GM12878 (cell line): ENCODE results near the gene CLRN3. TPM values are rescaled to one million over a fixed set of nuclear protein-coding genes. Genes with fewer than 3 reads are reported as not detected.

ENCODE experiments used
- ATAC-seq: fragments of 200-7000 bp; cut with Tn5 transposase; 3 replicates; pipeline ENCODE4 v1.9.1; 2020; ENCODE audit warnings: mild to moderate bottlenecking, moderate library complexity
- BruUV-seq: library from RNA; stranded (reverse); fragments of 400-500 nt; replicated peaks from 2 replicates; lab custom pipeline; 2021; lab: Mats Ljungman, UMichigan
- CTCF ChIA-PET: fragments of 300-600 bp; sonication (Branson Sonifier 250); formaldehyde crosslinking; extraction: SDS; loops from one replicate; lab custom pipeline; 2021; ENCODE audit warnings: inconsistent platforms; lab: Yijun Ruan, JAX
- POLR2A ChIA-PET: fragments of 350-600 bp; formaldehyde crosslinking; extraction: SDS; loops from one replicate; lab custom pipeline; 2021; ENCODE audit warnings: inconsistent platforms; lab: Charles Lee
- RAD21 ChIA-PET: fragments of 300-600 bp; sonication (Branson Sonifier 250); formaldehyde crosslinking; loops from one replicate; lab custom pipeline; 2023; ENCODE audit warnings: antibody characterized with exemption; ENCODE audit not compliant: unreplicated experiment; lab: Charles Lee
- SMC1A ChIA-PET: fragments of 300-600 bp; sonication (Branson Sonifier 250); formaldehyde crosslinking; loops from one replicate; lab custom pipeline; 2023; ENCODE audit not compliant: unreplicated experiment, uncharacterized antibody; lab: Charles Lee
- DNase-seq: peaks from one replicate; pipeline ENCODE4 v3.0.0-alpha.2; 2011; ENCODE audit warnings: low read depth, low spot score
- FAIRE-seq: peaks from 3 replicates; lab custom pipeline; 2011; peaks lifted over from hg19 to GRCh38; lab: Jason Lieb, UNC
- H2AFZ ChIP-seq: 2 replicates; pipeline ENCODE4 v1.6.0; 2011; ENCODE audit warnings: low read depth, low read length, control low read depth; ENCODE audit not compliant: control insufficient read depth
- H3K27ac ChIP-seq: 2 replicates; pipeline ENCODE4 v1.5.1; 2011; ENCODE audit warnings: control low read depth; ENCODE audit not compliant: control insufficient read depth, insufficient read depth
- H3K27me3 ChIP-seq, 2 experiments: replicated peaks in 1 of 2; 2 replicates each; pipeline versions ENCODE4 v1.6.0 to v1.6.1; 2011; ENCODE audit warnings: low read length in 1 of 2; ENCODE audit not compliant: control insufficient read depth in 2 of 2, insufficient read depth in 2 of 2
- H3K36me3 ChIP-seq, 2 experiments: 2 replicates each; pipeline ENCODE4 v1.5.1; 2011; ENCODE audit warnings: low read length in 1 of 2; ENCODE audit not compliant: control insufficient read depth in 2 of 2, insufficient read depth in 2 of 2
- H3K4me1 ChIP-seq: 2 replicates; pipeline ENCODE4 v1.6.1; 2011; ENCODE audit warnings: mild to moderate bottlenecking, low read length, moderate library complexity, mixed read lengths; ENCODE audit not compliant: control insufficient read depth, insufficient read depth
- H3K4me2 ChIP-seq: 2 replicates; pipeline ENCODE4 v1.6.0; 2011; ENCODE audit warnings: control low read depth; ENCODE audit not compliant: control insufficient read depth, insufficient read depth
- H3K4me3 ChIP-seq: fragments of 200-600 bp; sonication (generic); 2 replicates; pipeline ENCODE4 v1.5.1; 2016
- H3K79me2 ChIP-seq: 2 replicates; pipeline ENCODE4 v1.6.0; 2011; ENCODE audit warnings: low read length; ENCODE audit not compliant: control insufficient read depth, insufficient read depth
- H3K9ac ChIP-seq: 2 replicates; pipeline ENCODE4 v1.8.0; 2011; ENCODE audit warnings: low read length, control low read depth, mixed read lengths; ENCODE audit not compliant: control insufficient read depth, insufficient read depth
- H3K9me3 ChIP-seq: replicated peaks from 3 replicates; pipeline ENCODE4 v1.5.1; 2011; ENCODE audit warnings: mild to moderate bottlenecking, low read length; ENCODE audit not compliant: control insufficient read depth, insufficient read depth
- H4K20me1 ChIP-seq: 2 replicates; pipeline ENCODE4 v1.6.0; 2011; ENCODE audit not compliant: control insufficient read depth, insufficient read depth
- CBFB ChIP-seq: IDR thresholded peaks from 2 replicates; pipeline ENCODE4 v1.6.1; 2016; ENCODE audit warnings: antibody characterized with exemption, low read depth
- EP300 ChIP-seq, 2 experiments: fragments of 150-350 bp in 1 of 2; IDR thresholded peaks; 2 replicates each; pipeline ENCODE4 v1.6.1; 2011 to 2012; ENCODE audit warnings: low read depth in 2 of 2, low read length in 2 of 2, borderline replicate concordance in 1 of 2, improper control_type of control experiment in 1 of 2, inconsistent platforms in 1 of 2; ENCODE audit not compliant: control insufficient read depth in 1 of 2
- FOXM1 ChIP-seq: IDR thresholded peaks from 2 replicates; pipeline ENCODE4 v1.6.1; 2012; ENCODE audit warnings: low read depth, mild to moderate bottlenecking, inconsistent platforms, low read length, moderate library complexity
- KLF5 ChIP-seq: fragments of 450-650 bp; IDR thresholded peaks from 2 replicates; pipeline ENCODE4 v1.6.1; 2014; ENCODE audit warnings: mild to moderate bottlenecking; ENCODE audit not compliant: partially characterized antibody
- NFIC ChIP-seq: IDR thresholded peaks from 2 replicates; pipeline ENCODE4 v1.6.1; 2012; ENCODE audit warnings: low read depth, mild to moderate bottlenecking, inconsistent platforms, low read length, moderate library complexity
- PAX8 ChIP-seq: fragments of 450-650 bp; IDR thresholded peaks from 2 replicates; pipeline ENCODE4 v1.6.1; 2017; ENCODE audit warnings: mild to moderate bottlenecking, moderate library complexity
- SRF ChIP-seq, 2 experiments: IDR thresholded peaks; 2 replicates each; pipeline ENCODE4 v1.6.1; 2011; ENCODE audit warnings: low read depth in 2 of 2, low read length in 2 of 2, mild to moderate bottlenecking in 1 of 2, moderate library complexity in 1 of 2
- ZNF622 ChIP-seq: fragments of 450-650 bp; IDR thresholded peaks from 2 replicates; pipeline ENCODE4 v1.6.1; 2017; ENCODE audit warnings: mild to moderate bottlenecking, inconsistent platforms
- WGBS: methylation state at CpG from one replicate; pipeline ENCODE4 v1.1.6; 2016; ENCODE audit warnings: low lambda C conversion rate; ENCODE audit not compliant: insufficient replicate concordance, insufficient coverage; ENCODE audit errors: missing lambda C conversion rate; 5-methylcytosine and 5-hydroxymethylcytosine counted together
- in situ Hi-C: fragments of 300-500 bp; cut with MboI; formaldehyde crosslinking; loops from 9 replicates; pipeline ENCODE4 v1.14.3; 2018; ENCODE audit warnings: mixed read lengths
- intact Hi-C: fragments of 100-400 bp; cut with micrococcal nuclease; formaldehyde crosslinking; loops from one replicate; pipeline ENCODE4 v1.14.2; 2022; ENCODE audit not compliant: unreplicated experiment
- polyA plus RNA-seq, 11 experiments: library from polyadenylated mRNA; depleted of rRNA in 4 of 11; unstranded in 6 of 11; stranded (reverse) in 5 of 11; fragments of >200 nt; fragmentation: Nextera tagmentation in 4 of 11; fragmentation: Illumina TruSeq in 1 of 11; extraction: Ambion mirVana in 4 of 11; extraction: Trizol in 1 of 11; gene quantifications; 1 replicate in 1 of 11; 2 replicates in 10 of 11; pipeline versions ENCODE4 v1.2.1 to v1.2.3, GENCODE V29; 2011 to 2016; ENCODE audit warnings: inconsistent platforms in 2 of 11, missing spikeins in 2 of 11, low read depth in 1 of 11
- total RNA-seq, 4 experiments: library from RNA; depleted of rRNA in 3 of 4; stranded (reverse); fragments of >200 nt in 3 of 4; fragmentation: Illumina TruSeq in 1 of 4; extraction: Trizol in 1 of 4; gene quantifications; 2 replicates each; pipeline versions ENCODE4 v1.2.1 to v1.2.3, GENCODE V29; 2013 to 2021

CLRN3 gene
- total and polyA plus RNA-seq, 10 of the 15 experiments (the other 5 are each of a cell fraction or from before 2014, with no cell fraction given), result not detected

DNA sequence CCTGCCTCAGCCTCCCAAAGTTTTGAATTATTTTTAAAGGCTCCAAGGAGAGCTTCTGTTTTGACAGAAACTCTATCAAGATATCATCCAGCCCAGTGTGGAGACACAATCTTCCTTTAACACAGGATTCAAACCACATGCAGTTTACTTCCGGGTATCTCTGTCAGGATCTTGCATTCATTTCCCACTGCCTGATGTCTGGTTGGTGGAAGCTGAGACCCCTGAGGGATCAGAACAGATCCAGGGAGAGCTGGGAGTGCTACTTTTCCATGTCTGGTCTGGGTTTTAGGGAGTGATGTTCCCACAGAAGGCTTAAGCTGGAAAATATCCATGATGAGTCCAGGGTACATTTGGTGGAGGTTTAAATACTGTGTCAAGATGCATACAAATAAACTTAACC lies 30.9 kb upstream of the CLRN3 start:
- H3K27ac ChIP-seq, result no peak overlapping the region
- ATAC-seq (no peak), FAIRE-seq (no peak), DNase-seq (no peak)
- CTCF ChIA-PET, result interaction anchor here (1.3 to 1.4 kb wide), 2 partner anchors 9 to 88 kb away, joined by 3 to 5 read pairs; no protein-coding TSS in a partner anchor
- no peaks in the 10 kb centered on the region for H3K9me3 ChIP-seq
- H3K79me2 ChIP-seq, result no peaks in the 10 kb centered on the region
- no peaks in the 10 kb centered on the region for H4K20me1 ChIP-seq
- POLR2A ChIA-PET, result no interaction called here
- no peak overlapping the region for H3K9ac ChIP-seq
- no peaks in the 10 kb centered on the region for H3K36me3 ChIP-seq
- no peak overlapping the region for H2AFZ ChIP-seq
- BruUV-seq, result no TSS peak
- in situ Hi-C loops, result no loop called here
- no peaks in the 10 kb centered on the region for H3K27me3 ChIP-seq
- TF ChIP-seq ZNF622, result no peak
- TF ChIP-seq SRF (IDR thresholded peaks at IDR 0.05; ENCODE audit: low read depth in 2 of 2, low read length in 2 of 2), result no peak
- TF ChIP-seq NFIC, result no peak
- no peak for TF ChIP-seq FOXM1
- TF ChIP-seq PAX8, result no peak
- TF ChIP-seq KLF5, result no peak
- TF ChIP-seq CBFB, result no peak
- no peak for TF ChIP-seq EP300 (IDR thresholded peaks at IDR 0.05; ENCODE audit: borderline replicate concordance in 1 of 2, control insufficient read depth in 1 of 2, low read depth in 2 of 2, low read length in 2 of 2)
- intact Hi-C loops, result no loop called here
- no peak overlapping the region for H3K4me2 ChIP-seq
- SMC1A ChIA-PET, result interaction anchor here (0.6 kb wide), 1 partner anchor 267 kb away, joined by 3 read pairs; no protein-coding TSS in a partner anchor
- H3K4me1 ChIP-seq, result no peaks in the 10 kb centered on the region
- RAD21 ChIA-PET, result no interaction called here
- 0% methylated on average over 1 of the region's 1 CpG for WGBS
- H3K4me3 ChIP-seq, result no peak overlapping the region
